Measurements from ENCODE around the gene CFAP43. TPM values are rescaled to one million over a fixed set of nuclear protein-coding genes. Genes with fewer than 3 reads are reported as not detected.
"Not testable (repeated sequence)": the region's sequence is repeated elsewhere in the genome, so short reads cannot be mapped to it uniquely, and the experiment has no call there.

CFAP43 gene
- total RNA-seq, 2 donors from 2014 or later = 0.19 TPM; not detected in 1

- ATAC-seq = peak; percentile 62 to 64
- no peak for DNase-seq (ENCODE audit: low spot score in 2 of 2)
- H3K27ac Mint-ChIP-seq = peak overlapping the region in 1 of 2 donors; percentile 54
- H3K9me3 Mint-ChIP-seq = peaks cover 0 to 4% of the 10 kb centered on the region in 2 donors
- no peaks in the 10 kb centered on the region for H3K36me3 Mint-ChIP-seq
These were observed 15.5 kb upstream of the CFAP43 start for GRCh38 chr10:104247513-104248146.

GRCh38 chr10:104246976-104247375 is 14.8 kb upstream of the CFAP43 start:
- DNase-seq (ENCODE audit: low spot score in 2 of 2) (no peak), ATAC-seq (peak; percentile 84 to 94)
- Mint-ChIP-seq H3K9me3 (peaks cover 0 to 4% of the 10 kb centered on the region in 2 donors), H3K27ac (peak overlapping the region in 1 of 2 donors; percentile 54), H3K36me3 (no peaks in the 10 kb centered on the region)

- Mint-ChIP-seq H3K9me3 (peaks cover 0 to 4% of the 10 kb centered on the region in 2 donors), H3K36me3 (no peaks in the 10 kb centered on the region), H3K27ac (no peak overlapping the region)
- no peak for DNase-seq (ENCODE audit: low spot score in 2 of 2)
- no peak for ATAC-seq
These were observed 13.0 kb upstream of the CFAP43 start for GRCh38 chr10:104245066-104245632.

GRCh38 chr10:104243512-104243911 is 11.3 kb upstream of the CFAP43 start:
- Mint-ChIP-seq H3K27ac (no peak overlapping the region), H3K9me3 (peaks cover 0 to 4% of the 10 kb centered on the region in 2 donors), H3K36me3 (no peaks in the 10 kb centered on the region)
- ATAC-seq = no peak
- no peak for DNase-seq (ENCODE audit: low spot score in 2 of 2)

- ATAC-seq; H3K36me3 Mint-ChIP-seq; H3K9me3 Mint-ChIP-seq; DNase-seq (ENCODE audit: low spot score in 2 of 2); H3K27ac Mint-ChIP-seq: not testable (repeated sequence)
These were observed 10.8 kb upstream of the CFAP43 start for GRCh38 chr10:104243009-104243408.

- Mint-ChIP-seq H3K9me3 (peaks cover 0 to 4% of the 10 kb centered on the region in 2 donors), H3K27ac (no peak overlapping the region), H3K36me3 (no peaks in the 10 kb centered on the region)
- no peak for DNase-seq (ENCODE audit: low spot score in 2 of 2)
- ATAC-seq = no peak
These were observed 10.4 kb upstream of the CFAP43 start for GRCh38 chr10:104242545-104242944.

- no peaks in the 10 kb centered on the region for H3K36me3 Mint-ChIP-seq
- no peak for ATAC-seq
- H3K27ac Mint-ChIP-seq = no peak overlapping the region
- peaks cover 0 to 6% of the 10 kb centered on the region in 2 donors for H3K9me3 Mint-ChIP-seq
- DNase-seq (ENCODE audit: low spot score in 2 of 2) = no peak
These were observed 7.9 kb upstream of the CFAP43 start for GRCh38 chr10:104240078-104240477.

- no peak overlapping the region for H3K27ac Mint-ChIP-seq
- DNase-seq (ENCODE audit: low spot score in 2 of 2) (no peak), ATAC-seq (no peak)
- peaks cover 0 to 6% of the 10 kb centered on the region in 2 donors for H3K9me3 Mint-ChIP-seq
- H3K36me3 Mint-ChIP-seq = no peaks in the 10 kb centered on the region
These were observed 3.6 kb upstream of the CFAP43 start for GRCh38 chr10:104235801-104236200.

- Mint-ChIP-seq H3K36me3 (no peaks in the 10 kb centered on the region), H3K27ac (no peak overlapping the region), H3K9me3 (peaks cover 0 to 6% of the 10 kb centered on the region in 2 donors)
- ATAC-seq (no peak), DNase-seq (ENCODE audit: low spot score in 2 of 2) (no peak)
These were observed 2.8 kb upstream of the CFAP43 start for GRCh38 chr10:104234934-104235333.

- Mint-ChIP-seq H3K9me3 (peaks cover 0 to 6% of the 10 kb centered on the region in 2 donors), H3K36me3 (no peaks in the 10 kb centered on the region), H3K27ac (no peak overlapping the region)
- DNase-seq (ENCODE audit: low spot score in 2 of 2) (no peak), ATAC-seq (no peak)
These were observed 1.7 kb upstream of the CFAP43 start for GRCh38 chr10:104233817-104234216.

- Mint-ChIP-seq H3K36me3 (no peaks in the 10 kb centered on the region), H3K27ac (peak overlapping the region in 1 of 2 donors; percentile 89), H3K9me3 (peaks cover 0 to 6% of the 10 kb centered on the region in 2 donors)
- ATAC-seq = peak; percentile 32 to 37
- no peak for DNase-seq (ENCODE audit: low spot score in 2 of 2)
These were observed 494 bp upstream of the CFAP43 start for GRCh38 chr10:104232613-104233102.

GRCh38 chr10:104230490-104230889 is 1.7 kb downstream of the CFAP43 start:
- no peak overlapping the region for H3K27ac Mint-ChIP-seq
- ATAC-seq (no peak), DNase-seq (ENCODE audit: low spot score in 2 of 2) (no peak)
- H3K9me3 Mint-ChIP-seq = no peaks in the 10 kb centered on the region
- H3K36me3 Mint-ChIP-seq = no peaks in the 10 kb centered on the region

GRCh38 chr10:104223304-104223703 is 8.9 kb downstream of the CFAP43 start:
- no peak for ATAC-seq
- H3K9me3 Mint-ChIP-seq = no peaks in the 10 kb centered on the region
- H3K36me3 Mint-ChIP-seq = no peaks in the 10 kb centered on the region

GRCh38 chr10:104220522-104220921 is 11.6 kb downstream of the CFAP43 start:
- DNase-seq (ENCODE audit: low spot score in 2 of 2) (no peak), ATAC-seq (no peak)
- Mint-ChIP-seq H3K36me3 (no peaks in the 10 kb centered on the region), H3K27ac (peak overlapping the region in 1 of 2 donors; percentile 76), H3K9me3 (no peaks in the 10 kb centered on the region)

More at GRCh38 chr10:104223304-104223703, 8.9 kb downstream of the CFAP43 start:
- no peak for DNase-seq (ENCODE audit: low spot score in 2 of 2)
- no peak overlapping the region for H3K27ac Mint-ChIP-seq

GRCh38 chr10:104218751-104219150 is 13.4 kb downstream of the CFAP43 start:
- H3K27ac Mint-ChIP-seq = no peak overlapping the region
- H3K36me3 Mint-ChIP-seq = no peaks in the 10 kb centered on the region
- H3K9me3 Mint-ChIP-seq = no peaks in the 10 kb centered on the region
- ATAC-seq = no peak
- no peak for DNase-seq (ENCODE audit: low spot score in 2 of 2)

- no peak for DNase-seq (ENCODE audit: low spot score in 2 of 2)
- no peak for ATAC-seq
- no peaks in the 10 kb centered on the region for H3K36me3 Mint-ChIP-seq
- H3K27ac Mint-ChIP-seq = no peak overlapping the region
- no peaks in the 10 kb centered on the region for H3K9me3 Mint-ChIP-seq
These were observed 15.5 kb downstream of the CFAP43 start for GRCh38 chr10:104216631-104217030.

- DNase-seq (ENCODE audit: low spot score in 2 of 2) (peak in 1 of 2 donors; percentile 18), ATAC-seq (peak; percentile 41 to 47)
- no peaks in the 10 kb centered on the region for H3K9me3 Mint-ChIP-seq
- no peaks in the 10 kb centered on the region for H3K36me3 Mint-ChIP-seq
- no peak overlapping the region for H3K27ac Mint-ChIP-seq
These were observed 22.5 kb downstream of the CFAP43 start for GRCh38 chr10:104209575-104210198.
